ENCODE data around the gene RUBCNL.

RUBCNL gene

DNA sequence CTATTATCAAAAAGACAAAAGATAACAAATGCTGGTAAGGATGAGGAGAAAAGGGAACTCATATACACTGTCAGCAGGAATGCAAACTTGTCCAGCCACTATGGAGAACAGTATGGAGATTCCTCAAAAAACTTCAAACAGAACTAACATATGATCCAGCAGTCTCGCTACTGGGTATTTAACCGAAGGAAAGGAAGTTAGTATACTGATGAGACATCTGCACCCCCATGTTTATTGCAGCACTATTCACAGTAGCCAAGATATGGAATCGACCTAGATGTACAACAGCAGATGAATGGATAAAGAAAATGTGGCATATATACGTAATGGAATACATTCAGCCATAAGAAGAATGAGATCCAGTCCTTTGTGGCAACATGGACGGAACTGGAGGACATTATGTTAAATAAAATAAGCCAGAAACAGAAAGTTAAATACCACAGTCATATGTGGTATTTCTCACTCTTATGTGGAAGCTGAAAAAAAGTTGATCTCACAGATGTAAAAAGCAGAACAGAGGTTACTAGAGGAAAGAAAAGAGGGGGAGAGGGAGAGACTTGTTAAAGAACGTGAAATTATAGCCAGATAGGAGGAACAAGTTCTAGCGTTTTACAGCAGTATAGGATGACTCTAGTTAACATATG lies 83.2 kb downstream of the RUBCNL start:
- no peak for DNase-seq

DNA sequence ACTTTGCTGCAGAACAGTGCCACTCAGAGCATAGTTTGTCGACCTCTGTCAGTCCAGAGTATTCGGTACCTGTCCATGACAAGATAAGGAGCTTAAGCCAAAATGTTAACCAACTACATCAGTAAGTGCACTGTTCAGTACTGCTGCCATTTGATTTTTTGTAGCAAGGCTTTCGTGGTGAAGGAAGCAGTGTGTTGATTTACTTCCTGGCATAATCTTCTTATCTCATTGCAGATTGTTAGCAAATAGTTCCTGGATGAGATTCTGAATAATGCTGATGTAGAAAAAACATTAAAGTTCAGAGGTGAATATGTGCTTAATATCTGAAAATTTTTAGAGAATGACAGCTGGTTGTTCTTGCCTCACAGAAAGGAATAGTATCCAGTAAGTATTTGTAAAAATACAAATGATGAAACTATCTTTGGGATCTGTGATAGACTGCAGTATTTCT lies 89.7 kb downstream of the RUBCNL start:
- DNase-seq: no peak

DNA sequence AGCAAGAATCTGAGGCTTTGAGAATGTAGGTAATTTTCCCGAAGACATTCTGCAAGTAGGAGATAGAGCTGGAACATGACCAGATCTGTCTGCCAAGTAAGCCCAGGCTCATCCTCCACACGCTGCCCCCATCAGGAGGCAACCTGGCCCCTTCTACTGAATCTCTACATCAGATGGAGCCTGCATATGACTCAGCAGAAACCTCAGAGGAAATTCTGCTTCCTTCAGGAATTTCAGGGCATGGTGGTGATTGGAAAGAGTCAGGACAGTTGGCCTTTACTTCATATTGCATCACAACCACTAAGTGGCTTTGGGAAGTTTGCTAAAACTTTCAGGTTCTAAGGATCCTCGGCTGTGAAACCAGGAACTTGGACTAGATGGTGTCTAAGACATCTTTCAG lies 90.1 kb downstream of the RUBCNL start:
- no peak for DNase-seq

DNA sequence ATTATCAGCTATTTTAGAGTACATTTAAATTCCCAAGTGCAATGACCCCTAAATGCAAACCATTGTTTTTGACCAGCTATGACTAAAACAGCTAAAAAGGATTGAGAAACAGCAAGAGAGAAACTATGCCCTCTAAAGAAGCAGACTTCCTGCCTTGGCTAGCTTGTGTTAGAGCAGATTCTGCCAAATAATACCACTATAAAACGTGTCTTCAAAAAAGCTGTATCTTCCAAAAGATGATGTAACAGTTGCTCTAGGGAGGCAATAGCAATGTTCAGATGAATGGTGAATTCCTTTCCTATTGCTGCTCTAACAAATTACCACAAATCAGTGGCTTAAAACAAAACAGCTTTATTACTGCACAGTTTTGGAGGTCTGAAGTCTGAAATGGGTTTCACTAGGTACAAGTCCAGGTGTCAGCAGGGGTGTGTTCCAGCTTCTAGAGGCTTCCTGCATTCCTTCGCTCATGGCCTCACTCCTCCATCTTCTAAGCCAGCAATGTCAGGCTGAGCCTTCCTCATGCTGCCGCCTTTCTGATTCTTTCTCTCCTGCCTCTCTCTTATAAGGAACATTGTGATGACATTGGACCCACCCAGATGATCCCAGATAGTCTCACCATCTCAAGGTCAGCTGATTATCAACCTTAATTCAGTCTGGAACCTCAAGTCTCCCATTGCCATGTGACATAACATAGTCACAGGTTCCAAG lies 90.8 kb downstream of the RUBCNL start:
- DNase-seq: no peak

DNA sequence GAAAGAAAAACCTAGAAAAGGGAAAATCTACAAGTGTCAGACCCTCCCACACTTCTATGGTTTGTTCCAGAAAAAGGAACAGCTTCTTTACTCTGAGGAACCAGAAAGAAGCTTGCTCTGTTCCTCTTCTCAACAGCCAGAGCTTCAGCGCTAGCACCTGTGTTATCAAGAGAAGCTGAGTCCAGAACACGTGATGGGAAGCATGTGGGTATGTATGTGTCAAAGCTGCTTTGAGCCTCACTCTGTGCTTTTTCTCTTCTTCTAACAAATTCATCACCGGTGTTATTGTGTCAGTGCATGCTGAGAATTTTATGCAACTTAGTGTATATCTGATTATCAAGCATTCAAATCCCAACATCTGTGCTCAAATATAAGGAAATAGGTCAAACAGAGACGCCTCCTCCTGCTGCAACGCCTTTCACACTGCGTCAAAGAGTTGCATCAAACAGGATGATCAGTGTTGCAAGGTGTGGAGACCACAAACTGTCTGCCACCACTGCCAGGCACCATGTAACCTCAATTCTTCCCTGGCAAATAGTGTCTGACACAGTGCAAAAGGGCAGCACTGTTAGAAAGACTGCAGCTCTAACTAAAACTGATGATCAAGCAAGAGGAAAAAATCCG lies 91.4 kb downstream of the RUBCNL start:
- DNase-seq: no peak

DNA sequence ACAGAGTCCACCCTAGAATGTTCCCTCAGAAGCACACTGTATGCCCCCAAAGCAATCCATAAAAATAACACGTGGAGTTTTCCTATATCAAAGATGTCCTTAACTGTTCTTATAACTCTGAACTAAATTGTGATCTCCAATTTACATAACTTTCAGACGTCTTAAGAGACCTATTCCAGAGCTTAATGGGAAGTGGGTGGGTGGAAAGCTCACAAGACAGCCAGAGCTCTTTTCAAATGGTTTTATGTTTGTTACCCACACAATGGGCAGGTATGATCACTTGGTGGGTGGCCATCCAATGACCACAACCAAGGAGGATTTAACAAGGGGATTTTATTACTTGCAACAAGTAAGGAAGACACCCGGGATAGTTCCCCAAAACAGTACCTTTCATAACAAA lies 93.6 kb downstream of the RUBCNL start:
- no peak for DNase-seq
